Right atrium auricular region (tissue), 2 donors: ENCODE data around the gene PTER. TPM values are rescaled to one million over a fixed set of nuclear protein-coding genes. Genes with fewer than 3 reads are reported as not detected.

Experiments used
- DNase-seq: peaks from one replicate; pipeline ENCODE4 v3.0.0-alpha.2; 2019; ENCODE audit warnings: low spot score
- H3K27ac ChIP-seq, 2 donors: fragments of 200-600 bp; sonication (generic); 1 replicate in 1 of 2; 2 replicates in 1 of 2; pipeline ENCODE4 v1.5.1; 2016 to 2019
- H3K27me3 ChIP-seq, 2 donors: fragments of 200-600 bp; sonication (generic); one replicate each; pipeline versions ENCODE4 v1.5.1 to v1.6.0; 2017 to 2019
- H3K36me3 ChIP-seq: fragments of 200-600 bp; sonication (generic); one replicate; pipeline ENCODE4 v1.5.1; 2016
- H3K4me1 ChIP-seq, 2 donors: fragments of 200-600 bp; sonication (generic); one replicate each; pipeline versions ENCODE4 v1.5.1 to v1.6.0; 2017 to 2019
- H3K4me3 ChIP-seq, 2 donors: fragments of 200-600 bp; sonication (generic); 1 replicate in 1 of 2; 2 replicates in 1 of 2; pipeline ENCODE4 v1.5.1; 2017 to 2019; ENCODE audit warnings: mild to moderate bottlenecking in 1 of 2, moderate library complexity in 1 of 2
- H3K9me3 ChIP-seq, 2 donors: fragments of 200-600 bp; sonication (generic); one replicate each; pipeline ENCODE4 v1.5.1; 2019
- CTCF ChIP-seq, 2 donors: fragments of 200-600 bp; sonication (generic); IDR thresholded peaks; one replicate each; pipeline ENCODE4 v1.5.1; 2019; ENCODE audit warnings: antibody characterized with exemption in 2 of 2
- total RNA-seq, 2 donors: library from RNA; depleted of rRNA; stranded (reverse); fragments of >200 nt; gene quantifications; one replicate each; pipeline ENCODE4 v1.1.0, GENCODE V29; 2016

PTER gene
- total RNA-seq, 2 donors from 2014 or later, result 7.5 to 15.2 TPM

- TF ChIP-seq CTCF (IDR thresholded peaks at IDR 0.05), result no peak
- H3K4me1 ChIP-seq, result no peaks in the 10 kb centered on the region
Measured at GRCh38 chr10:16417341-16417740, 19.5 kb upstream of the PTER start.

GRCh38 chr10:16423599-16423998 is 13.2 kb upstream of the PTER start:
- Histone ChIP-seq H3K4me3 (no peak overlapping the region), H3K36me3 (no peaks in the 10 kb centered on the region), H3K27me3 (no peaks in the 10 kb centered on the region), H3K4me1 (no peaks in the 10 kb centered on the region), H3K27ac (no peak overlapping the region), H3K9me3 (no peaks in the 10 kb centered on the region)
- no peak for DNase-seq
- TF ChIP-seq CTCF (IDR thresholded peaks at IDR 0.05), result no peak

More at GRCh38 chr10:16417341-16417740, 19.5 kb upstream of the PTER start:
- no peak for DNase-seq
- Histone ChIP-seq H3K4me3 (no peak overlapping the region), H3K27ac (no peak overlapping the region), H3K27me3 (no peaks in the 10 kb centered on the region), H3K9me3 (no peaks in the 10 kb centered on the region), H3K36me3 (no peaks in the 10 kb centered on the region)

GRCh38 chr10:16425449-16425848 is 11.4 kb upstream of the PTER start:
- Histone ChIP-seq H3K9me3 (no peaks in the 10 kb centered on the region), H3K36me3 (no peaks in the 10 kb centered on the region), H3K4me1 (no peaks in the 10 kb centered on the region), H3K27ac (no peak overlapping the region), H3K4me3 (no peak overlapping the region), H3K27me3 (no peaks in the 10 kb centered on the region)
- no peak for TF ChIP-seq CTCF (IDR thresholded peaks at IDR 0.05)
- DNase-seq, result no peak

GRCh38 chr10:16429539-16429938 is 7.3 kb upstream of the PTER start:
- DNase-seq, result no peak
- H3K4me3 ChIP-seq, result no peak overlapping the region
- no peaks in the 10 kb centered on the region for H3K36me3 ChIP-seq
- H3K27me3 ChIP-seq, result no peaks in the 10 kb centered on the region
- TF ChIP-seq CTCF (IDR thresholded peaks at IDR 0.05), result no peak
- no peaks in the 10 kb centered on the region for H3K9me3 ChIP-seq
- H3K4me1 ChIP-seq, result no peaks in the 10 kb centered on the region
- H3K27ac ChIP-seq, result no peak overlapping the region

- no peak for DNase-seq
- H3K9me3 ChIP-seq, result no peaks in the 10 kb centered on the region
- H3K4me1 ChIP-seq, result peaks cover 0 to 29% of the 10 kb centered on the region in 2 donors
- peak overlapping the region; percentile 58 for H3K4me3 ChIP-seq
- TF ChIP-seq CTCF (IDR thresholded peaks at IDR 0.05), result no peak
- peak overlapping the region; percentile 80 to 87 for H3K27ac ChIP-seq
- H3K27me3 ChIP-seq, result no peaks in the 10 kb centered on the region
- no peaks in the 10 kb centered on the region for H3K36me3 ChIP-seq
Measured at GRCh38 chr10:16436367-16436757, 448 bp upstream of the PTER start.

- H3K4me3 ChIP-seq, result peak overlapping the region; percentile 58
- H3K27me3 ChIP-seq, result no peaks in the 10 kb centered on the region
- peaks cover 0 to 31% of the 10 kb centered on the region in 2 donors for H3K4me1 ChIP-seq
- H3K36me3 ChIP-seq, result no peaks in the 10 kb centered on the region
- DNase-seq, result no peak
- peak overlapping the region; percentile 80 to 87 for H3K27ac ChIP-seq
- TF ChIP-seq CTCF (IDR thresholded peaks at IDR 0.05), result no peak
- no peaks in the 10 kb centered on the region for H3K9me3 ChIP-seq
Measured at GRCh38 chr10:16437540-16437894, 707 bp downstream of the PTER start.
